K562 (cell line): ENCODE results near the gene CTBP2.

Experiments
- NRF1 ChIP-seq, 2 experiments: fragments of 450-650 bp; IDR thresholded peaks in 1 of 2; conservative IDR thresholded peaks in 1 of 2; 2 replicates each; pipeline ENCODE4 v1.6.1; 2014; ENCODE audit warnings: mild to moderate bottlenecking in 2 of 2
- TF ChIP-seq, protein P1 (sequence below), 2 experiments: fragments of 450-650 bp in 1 of 2; sonication (generic) in 1 of 2; formaldehyde crosslinking in 1 of 2; IDR thresholded peaks in 1 of 2; conservative IDR thresholded peaks in 1 of 2; 2 replicates each; pipeline versions ENCODE4 v1.6.1 to v1.8.1; 2016 to 2023; ENCODE audit warnings: mild to moderate bottlenecking in 2 of 2, moderate library complexity in 2 of 2, inconsistent platforms in 1 of 2, missing genetic modification reagents in 1 of 2

DNA sequence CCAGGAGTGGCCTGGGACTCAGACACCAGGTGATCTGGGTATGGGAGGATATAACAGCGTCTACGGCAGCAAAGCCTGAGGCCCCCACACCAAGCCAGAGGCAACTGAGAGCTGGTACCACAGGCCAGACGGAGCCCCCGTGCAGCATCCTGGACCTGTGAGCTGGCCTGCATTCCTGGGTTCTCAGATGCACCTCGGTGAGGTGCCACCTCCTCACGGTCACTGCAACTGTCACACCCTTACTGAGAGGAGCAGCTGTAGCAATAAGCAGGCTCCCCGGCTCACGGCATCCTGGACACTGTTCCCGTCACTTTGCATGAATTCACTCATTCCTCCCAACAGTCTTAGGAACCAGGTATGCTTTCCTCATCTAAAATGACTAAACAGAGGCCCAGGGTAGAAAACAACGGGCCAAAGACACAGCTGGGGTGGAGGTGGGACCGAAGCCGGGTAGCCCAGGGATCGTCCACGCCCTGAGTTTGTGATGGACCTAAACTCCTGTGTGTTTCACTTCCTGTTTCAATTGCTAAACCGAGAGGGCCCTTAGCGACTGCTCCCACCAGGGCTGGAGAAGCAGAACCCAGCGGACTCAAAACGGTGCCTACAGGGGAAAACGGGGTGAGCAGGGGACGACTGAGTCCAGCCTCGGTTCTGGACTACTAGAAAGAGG lies 98.7 kb downstream of the CTBP2 start:
- TF ChIP-seq NRF1 (conservative IDR thresholded peaks at IDR 0.05 in 1 of 2, IDR thresholded peaks at IDR 0.05 in 1 of 2): no peak
- TF ChIP-seq, protein P1, sequence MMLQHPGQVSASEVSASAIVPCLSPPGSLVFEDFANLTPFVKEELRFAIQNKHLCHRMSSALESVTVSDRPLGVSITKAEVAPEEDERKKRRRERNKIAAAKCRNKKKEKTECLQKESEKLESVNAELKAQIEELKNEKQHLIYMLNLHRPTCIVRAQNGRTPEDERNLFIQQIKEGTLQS (IDR thresholded peaks at IDR 0.05): no peak
- TF ChIP-seq, protein P1 (CRISPR knock-in tag; conservative IDR thresholded peaks at IDR 0.05): no peak
